Measurements from ENCODE around the gene CDK14. TPM values are rescaled to one million over a fixed set of nuclear protein-coding genes. Genes with fewer than 3 reads are reported as not detected.

Gene CDK14
- total RNA-seq, 1 experiment from 2014 or later, result 39.1 TPM

DNA sequence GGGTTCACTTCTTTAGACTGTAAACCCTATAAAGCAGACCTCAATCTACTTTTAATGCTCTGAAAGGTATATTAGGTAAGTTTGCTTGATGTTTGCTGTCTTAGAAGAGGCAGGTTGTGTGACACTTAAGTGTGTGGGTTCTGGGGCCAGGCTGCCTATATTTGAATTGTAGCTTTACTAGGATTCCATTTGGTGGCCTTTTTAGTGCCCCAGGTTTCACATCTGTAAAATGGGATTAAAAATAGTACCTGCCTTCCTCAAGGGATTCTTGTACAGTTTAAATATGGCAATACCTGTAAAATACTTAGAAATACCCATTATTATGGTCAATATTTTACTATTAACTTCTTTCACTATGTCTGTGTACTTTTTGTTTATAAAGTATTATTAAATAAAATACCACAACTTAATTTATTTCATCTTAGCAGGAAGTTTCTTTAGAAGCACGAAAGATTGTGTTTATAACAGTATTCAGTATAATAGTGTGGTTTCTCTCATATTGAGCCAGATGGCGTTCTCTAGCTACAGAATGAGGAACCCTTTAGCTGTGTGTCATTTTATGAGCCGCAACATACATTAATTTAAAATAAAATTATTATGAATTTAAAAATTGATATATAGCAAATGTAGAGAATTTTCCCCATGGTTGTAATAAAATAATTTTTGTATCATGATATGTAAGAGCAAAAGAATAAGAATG, 94.2 kb downstream of the CDK14 start:
- no peaks in the 10 kb centered on the region for H3K4me1 ChIP-seq (replicated peaks; ENCODE audit: insufficient read depth)
- DNase-seq, result no peak
- H3K9me3 ChIP-seq (ENCODE audit: insufficient read depth, low read depth), result no peaks in the 10 kb centered on the region
- ChIA-PET CTCF (no interaction called here), POLR2A (ENCODE audit: unreplicated experiment) (no interaction called here)
- no TSS peak for BruUV-seq (replicated peaks)
- H3K27ac ChIP-seq, result no peak overlapping the region
- TF ChIP-seq, protein P1, sequence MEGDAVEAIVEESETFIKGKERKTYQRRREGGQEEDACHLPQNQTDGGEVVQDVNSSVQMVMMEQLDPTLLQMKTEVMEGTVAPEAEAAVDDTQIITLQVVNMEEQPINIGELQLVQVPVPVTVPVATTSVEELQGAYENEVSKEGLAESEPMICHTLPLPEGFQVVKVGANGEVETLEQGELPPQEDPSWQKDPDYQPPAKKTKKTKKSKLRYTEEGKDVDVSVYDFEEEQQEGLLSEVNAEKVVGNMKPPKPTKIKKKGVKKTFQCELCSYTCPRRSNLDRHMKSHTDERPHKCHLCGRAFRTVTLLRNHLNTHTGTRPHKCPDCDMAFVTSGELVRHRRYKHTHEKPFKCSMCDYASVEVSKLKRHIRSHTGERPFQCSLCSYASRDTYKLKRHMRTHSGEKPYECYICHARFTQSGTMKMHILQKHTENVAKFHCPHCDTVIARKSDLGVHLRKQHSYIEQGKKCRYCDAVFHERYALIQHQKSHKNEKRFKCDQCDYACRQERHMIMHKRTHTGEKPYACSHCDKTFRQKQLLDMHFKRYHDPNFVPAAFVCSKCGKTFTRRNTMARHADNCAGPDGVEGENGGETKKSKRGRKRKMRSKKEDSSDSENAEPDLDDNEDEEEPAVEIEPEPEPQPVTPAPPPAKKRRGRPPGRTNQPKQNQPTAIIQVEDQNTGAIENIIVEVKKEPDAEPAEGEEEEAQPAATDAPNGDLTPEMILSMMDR (conservative IDR thresholded peaks at IDR 0.05), result no peak
- no peak for TF ChIP-seq EZH2 (IDR thresholded peaks at IDR 0.05; ENCODE audit: low read depth)
- H2AFZ ChIP-seq, result no peak overlapping the region
- H3K27me3 ChIP-seq (ENCODE audit: insufficient read depth, low read depth), result no peaks in the 10 kb centered on the region
- H3F3A ChIP-seq (ENCODE audit: insufficient read depth, low read depth), result no peaks in the 10 kb centered on the region
- H4K20me1 ChIP-seq (ENCODE audit: insufficient read depth), result no peaks in the 10 kb centered on the region
- no peak overlapping the region for H3K4me2 ChIP-seq
- H3K79me2 ChIP-seq (ENCODE audit: low read depth), result no peaks in the 10 kb centered on the region
- no peak overlapping the region for H3K4me3 ChIP-seq
- intact Hi-C loops (cut with micrococcal nuclease; ENCODE audit: unreplicated experiment), result no loop called here
- no peaks in the 10 kb centered on the region for H3K9me2 ChIP-seq (ENCODE audit: insufficient read depth)
- H3K36me3 ChIP-seq (ENCODE audit: low read depth), result no peaks in the 10 kb centered on the region

DNA sequence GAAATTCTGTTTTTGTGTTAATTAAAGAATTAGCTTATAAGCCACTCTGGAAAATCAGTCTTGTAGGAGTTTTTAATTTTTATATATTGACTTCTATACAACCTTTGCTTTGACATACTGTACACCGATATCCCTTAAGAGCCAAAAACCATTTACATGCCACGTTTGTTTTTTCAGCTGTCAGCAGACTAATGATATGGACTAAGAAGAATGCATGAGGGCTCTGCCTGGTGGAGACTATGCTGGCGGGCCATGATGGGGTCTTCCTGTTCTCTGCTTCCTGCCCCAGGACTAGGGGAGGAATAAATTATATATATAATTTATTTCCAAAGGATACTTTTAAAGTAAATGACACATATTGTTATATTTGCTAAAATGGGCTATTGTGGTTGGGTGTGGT, 96.3 kb downstream of the CDK14 start:
- no peaks in the 10 kb centered on the region for H3F3A ChIP-seq (ENCODE audit: insufficient read depth, low read depth)
- no TSS peak for BruUV-seq (replicated peaks)
- H3K9me2 ChIP-seq (ENCODE audit: insufficient read depth), result no peaks in the 10 kb centered on the region
- no peak for TF ChIP-seq EZH2 (IDR thresholded peaks at IDR 0.05; ENCODE audit: low read depth)
- TF ChIP-seq, protein P1 (conservative IDR thresholded peaks at IDR 0.05), result no peak
- DNase-seq, result no peak
- no peak overlapping the region for H3K27ac ChIP-seq
- ChIA-PET CTCF (no interaction called here), POLR2A (ENCODE audit: unreplicated experiment) (no interaction called here)
- H3K9me3 ChIP-seq (ENCODE audit: insufficient read depth, low read depth), result no peaks in the 10 kb centered on the region
- no peaks in the 10 kb centered on the region for H3K4me1 ChIP-seq (replicated peaks; ENCODE audit: insufficient read depth)
- no peak overlapping the region for H3K4me2 ChIP-seq
- H3K36me3 ChIP-seq (ENCODE audit: low read depth), result no peaks in the 10 kb centered on the region
- no peaks in the 10 kb centered on the region for H3K79me2 ChIP-seq (ENCODE audit: low read depth)
- H2AFZ ChIP-seq, result no peak overlapping the region
- H4K20me1 ChIP-seq (ENCODE audit: insufficient read depth), result no peaks in the 10 kb centered on the region
- intact Hi-C loops (cut with micrococcal nuclease; ENCODE audit: unreplicated experiment), result no loop called here
- no peaks in the 10 kb centered on the region for H3K27me3 ChIP-seq (ENCODE audit: insufficient read depth, low read depth)
- H3K4me3 ChIP-seq, result no peak overlapping the region

GRCh38 chr7:90692947-90693346, 96.8 kb downstream of the CDK14 start:
- no peak overlapping the region for H3K4me3 ChIP-seq
- no peak overlapping the region for H3K27ac ChIP-seq
- H4K20me1 ChIP-seq (ENCODE audit: insufficient read depth), result no peaks in the 10 kb centered on the region
- TF ChIP-seq EZH2 (IDR thresholded peaks at IDR 0.05; ENCODE audit: low read depth), result no peak
- TF ChIP-seq, protein P1 (conservative IDR thresholded peaks at IDR 0.05), result no peak
- intact Hi-C loops (cut with micrococcal nuclease; ENCODE audit: unreplicated experiment), result no loop called here
- H3F3A ChIP-seq (ENCODE audit: insufficient read depth, low read depth), result no peaks in the 10 kb centered on the region
- ChIA-PET POLR2A (ENCODE audit: unreplicated experiment) (no interaction called here), CTCF (no interaction called here)
- H3K4me2 ChIP-seq, result no peak overlapping the region
- H3K9me3 ChIP-seq (ENCODE audit: insufficient read depth, low read depth), result no peaks in the 10 kb centered on the region
- no peaks in the 10 kb centered on the region for H3K79me2 ChIP-seq (ENCODE audit: low read depth)
- no TSS peak for BruUV-seq (replicated peaks)
- H3K36me3 ChIP-seq (ENCODE audit: low read depth), result no peaks in the 10 kb centered on the region
- DNase-seq, result no peak
- no peaks in the 10 kb centered on the region for H3K9me2 ChIP-seq (ENCODE audit: insufficient read depth)
- no peaks in the 10 kb centered on the region for H3K4me1 ChIP-seq (replicated peaks; ENCODE audit: insufficient read depth)
- no peaks in the 10 kb centered on the region for H3K27me3 ChIP-seq (ENCODE audit: insufficient read depth, low read depth)
- no peak overlapping the region for H2AFZ ChIP-seq
